HL-60 (cell line): ENCODE measurements around the gene TADA2B.

Experiments used
- DNase-seq, 2 experiments: peaks; one replicate each; pipeline ENCODE4 v3.0.0-alpha.2; 2010 to 2020; ENCODE audit warnings: low read depth in 1 of 2, low spot score in 1 of 2
- H3K27ac ChIP-seq: fragments of 250-450 bp; sonication (Bioruptor Pico); replicated peaks from 2 replicates; pipeline ENCODE4 v1.5.1; 2020; ENCODE audit warnings: mild to moderate bottlenecking, moderate library complexity
- H3K27me3 ChIP-seq: fragments of 250-450 bp; sonication (Bioruptor Pico); 2 replicates; pipeline ENCODE4 v1.5.1; 2021; ENCODE audit warnings: mild to moderate bottlenecking, moderate library complexity; ENCODE audit not compliant: insufficient read depth, poor library complexity, severe bottlenecking
- H3K4me3 ChIP-seq: replicated peaks from 2 replicates; pipeline ENCODE4 v1.5.1; 2011; ENCODE audit warnings: mild to moderate bottlenecking, control low read depth, low read length; ENCODE audit not compliant: insufficient read depth
- CTCF ChIP-seq: IDR thresholded peaks from one replicate; pipeline ENCODE4 v1.5.1; 2011; ENCODE audit warnings: low read length, control low read depth, inconsistent platforms; ENCODE audit not compliant: insufficient read depth
- GABPA ChIP-seq: IDR thresholded peaks from 2 replicates; pipeline ENCODE4 v1.6.1; 2012; ENCODE audit warnings: low read depth
- POLR2AphosphoS5 ChIP-seq: IDR thresholded peaks from 2 replicates; pipeline ENCODE4 v1.6.1; 2012; ENCODE audit warnings: low read depth
- REST ChIP-seq: IDR thresholded peaks from 2 replicates; pipeline ENCODE4 v1.6.1; 2012; ENCODE audit warnings: low read depth; ENCODE audit not compliant: insufficient replicate concordance
- SPI1 ChIP-seq: IDR thresholded peaks from 2 replicates; pipeline ENCODE4 v1.6.1; 2012; ENCODE audit warnings: low read depth, mild to moderate bottlenecking, borderline replicate concordance

TADA2B gene

GRCh38 chr4:7000421-7001176 is 42.6 kb upstream of the TADA2B start:
- TF ChIP-seq CTCF (no peak), GABPA (no peak), SPI1 (no peak), REST (no peak), POLR2AphosphoS5 (no peak)
- Histone ChIP-seq H3K27me3 (no peaks in the 10 kb centered on the region), H3K4me3 (no peak overlapping the region), H3K27ac (no peak overlapping the region)
- no peak for DNase-seq

GRCh38 chr4:7001271-7001670 is 41.9 kb upstream of the TADA2B start:
- no peak for DNase-seq
- no peak for TF ChIP-seq CTCF
- no peak for TF ChIP-seq SPI1
- no peak for TF ChIP-seq REST
- no peak overlapping the region for H3K4me3 ChIP-seq

GRCh38 chr4:7002336-7002735 is 40.8 kb upstream of the TADA2B start:
- DNase-seq: no peak

More at GRCh38 chr4:7001271-7001670, 41.9 kb upstream of the TADA2B start:
- H3K27ac ChIP-seq: no peak overlapping the region
- no peaks in the 10 kb centered on the region for H3K27me3 ChIP-seq

More at GRCh38 chr4:7002336-7002735, 40.8 kb upstream of the TADA2B start:
- H3K4me3 ChIP-seq: no peak overlapping the region
- H3K27ac ChIP-seq: no peak overlapping the region
- TF ChIP-seq GABPA (no peak), SPI1 (no peak), REST (no peak), CTCF (no peak), POLR2AphosphoS5 (no peak)
- no peaks in the 10 kb centered on the region for H3K27me3 ChIP-seq
